Femur (tissue), 1 donor: ENCODE data around the gene CTSD.

Experiments used
- DNase-seq: peaks from one replicate; pipeline ENCODE4 v3.0.0-alpha.2; 2017

Gene CTSD

GRCh38 chr11:1742869-1743584, 20.7 kb downstream of the CTSD start:
- DNase-seq, result no peak

GRCh38 chr11:1742371-1742770, 21.4 kb downstream of the CTSD start:
- DNase-seq, result no peak

- no peak for DNase-seq
Measured at GRCh38 chr11:1741741-1742140, 22.0 kb downstream of the CTSD start.

- no peak for DNase-seq
Measured at GRCh38 chr11:1740786-1741530, 22.8 kb downstream of the CTSD start.

- DNase-seq, result no peak
Measured at GRCh38 chr11:1739576-1739975, 24.2 kb downstream of the CTSD start.

GRCh38 chr11:1738380-1738779, 25.3 kb downstream of the CTSD start:
- no peak for DNase-seq

- DNase-seq, result no peak
Measured at GRCh38 chr11:1737080-1737757, 26.5 kb downstream of the CTSD start.

GRCh38 chr11:1736447-1736992, 27.2 kb downstream of the CTSD start:
- no peak for DNase-seq

- DNase-seq, result no peak
Measured at GRCh38 chr11:1735271-1735670, 28.5 kb downstream of the CTSD start.

GRCh38 chr11:1734641-1735081, 29.1 kb downstream of the CTSD start:
- DNase-seq, result no peak

GRCh38 chr11:1733716-1734640, 29.7 kb downstream of the CTSD start:
- no peak for DNase-seq

GRCh38 chr11:1733009-1733715, 30.6 kb downstream of the CTSD start:
- DNase-seq, result no peak

GRCh38 chr11:1732418-1733008, 31.2 kb downstream of the CTSD start:
- no peak for DNase-seq

- no peak for DNase-seq
Measured at GRCh38 chr11:1731451-1732059, 32.2 kb downstream of the CTSD start.

- no peak for DNase-seq
Measured at GRCh38 chr11:1730059-1730629, 33.6 kb downstream of the CTSD start.

GRCh38 chr11:1729692-1730011, 34.1 kb downstream of the CTSD start:
- no peak for DNase-seq

- DNase-seq, result no peak
Measured at GRCh38 chr11:1728931-1729691, 34.6 kb downstream of the CTSD start.

- no peak for DNase-seq
Measured at GRCh38 chr11:1728301-1728700, 35.4 kb downstream of the CTSD start.

GRCh38 chr11:1727861-1728260, 35.9 kb downstream of the CTSD start:
- no peak for DNase-seq
